IPS DF 6.9 (cell line): ENCODE data around the gene LPAR1.
"Not testable (repeated sequence)": the region's sequence is repeated elsewhere in the genome, so short reads cannot be mapped to it uniquely, and the experiment has no call there.

ENCODE experiments used
- DNase-seq: peaks from one replicate; pipeline ENCODE4 v3.0.0-alpha.2; 2013; ENCODE audit warnings: low read depth, low spot score
- H3K27ac ChIP-seq: one replicate; pipeline ENCODE4 v1.5.1; 2013; ENCODE audit warnings: low read length, control low read depth
- H3K27me3 ChIP-seq: 2 replicates; pipeline ENCODE4 v1.6.1; 2013; ENCODE audit warnings: mild to moderate bottlenecking, low read length; ENCODE audit not compliant: control insufficient read depth, insufficient read depth
- H3K36me3 ChIP-seq: 2 replicates; pipeline ENCODE4 v1.6.1; 2013; ENCODE audit warnings: low read length; ENCODE audit not compliant: control insufficient read depth, insufficient read depth
- H3K4me1 ChIP-seq: 2 replicates; pipeline ENCODE4 v1.6.1; 2013; ENCODE audit warnings: low read length; ENCODE audit not compliant: control insufficient read depth, insufficient read depth
- H3K4me3 ChIP-seq: 2 replicates; pipeline ENCODE4 v1.5.1; 2013; ENCODE audit warnings: mild to moderate bottlenecking, low read length
- H3K9me3 ChIP-seq: 2 replicates; pipeline ENCODE4 v1.6.1; 2013; ENCODE audit warnings: low read length, inconsistent platforms; ENCODE audit not compliant: control insufficient read depth, insufficient read depth
- WGBS: extraction: QIAGEN DNeasy Blood & Tissue Kit; methylation state at CpG from one replicate; pipeline ENCODE4 v1.1.7; 2013; ENCODE audit warnings: mixed read lengths, missing lambda C conversion rate; ENCODE audit not compliant: insufficient read length, insufficient coverage; 5-methylcytosine and 5-hydroxymethylcytosine counted together

Gene LPAR1

DNA sequence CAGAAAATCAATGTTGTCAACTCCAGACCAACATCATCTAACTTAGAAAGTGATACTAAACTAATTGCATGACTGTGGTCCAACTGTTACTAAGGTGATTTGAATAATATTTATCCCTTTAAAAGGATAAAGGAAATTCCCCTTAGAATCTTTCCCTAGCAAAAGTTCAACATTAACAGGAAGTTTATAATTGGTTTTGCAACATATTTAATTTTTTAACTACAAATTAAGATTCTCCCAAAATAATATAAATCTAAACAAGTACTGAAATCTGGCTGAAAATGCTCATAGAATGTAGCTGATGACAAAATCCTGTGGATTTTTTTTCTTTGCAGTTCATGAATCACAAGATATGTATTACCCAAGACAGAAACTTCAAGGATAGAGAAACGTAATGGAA is 151.4 kb downstream of the LPAR1 start:
- Histone ChIP-seq H3K27me3 (no peaks in the 10 kb centered on the region), H3K9me3 (no peaks in the 10 kb centered on the region), H3K36me3 (no peaks in the 10 kb centered on the region)

DNA sequence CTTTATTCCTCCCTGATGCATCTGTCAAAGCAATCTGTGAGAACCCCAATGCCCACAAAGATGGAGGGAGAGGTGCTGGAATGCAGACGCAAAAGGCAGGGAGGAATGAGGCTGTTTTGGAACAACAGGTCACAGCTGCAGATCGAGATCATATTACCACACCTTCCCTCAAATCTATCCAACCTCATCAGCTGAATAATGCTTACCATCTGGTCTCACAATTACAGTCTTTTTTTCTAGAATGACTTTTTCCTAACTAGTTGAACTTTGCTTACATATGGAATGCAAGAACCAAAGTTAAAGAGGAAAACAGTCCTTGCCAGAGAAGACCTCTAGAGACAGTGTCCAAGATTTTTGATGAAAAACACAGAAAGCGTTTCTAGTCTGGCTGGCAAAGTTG is 158.1 kb downstream of the LPAR1 start:
- H3K27ac ChIP-seq, result no peak overlapping the region
- H3K4me1 ChIP-seq, result no peaks in the 10 kb centered on the region; the same call in 1 of the 2 replicates
- no peaks in the 10 kb centered on the region for H3K36me3 ChIP-seq
- no peak overlapping the region for H3K4me3 ChIP-seq
- no peak for DNase-seq
- H3K9me3 ChIP-seq, result no peaks in the 10 kb centered on the region
- no peaks in the 10 kb centered on the region for H3K27me3 ChIP-seq
- no CpG with 5 or more reads among the region's 3 CpGs for WGBS

More for the DNA sequence above, 151.4 kb downstream of the LPAR1 start:
- DNase-seq, result no peak
- Histone ChIP-seq H3K4me3 (no peak overlapping the region), H3K4me1 (no peaks in the 10 kb centered on the region; the same call in 1 of the 2 replicates), H3K27ac (no peak overlapping the region)
- WGBS, result no CpG with 5 or more reads among the region's 1 CpG

DNA sequence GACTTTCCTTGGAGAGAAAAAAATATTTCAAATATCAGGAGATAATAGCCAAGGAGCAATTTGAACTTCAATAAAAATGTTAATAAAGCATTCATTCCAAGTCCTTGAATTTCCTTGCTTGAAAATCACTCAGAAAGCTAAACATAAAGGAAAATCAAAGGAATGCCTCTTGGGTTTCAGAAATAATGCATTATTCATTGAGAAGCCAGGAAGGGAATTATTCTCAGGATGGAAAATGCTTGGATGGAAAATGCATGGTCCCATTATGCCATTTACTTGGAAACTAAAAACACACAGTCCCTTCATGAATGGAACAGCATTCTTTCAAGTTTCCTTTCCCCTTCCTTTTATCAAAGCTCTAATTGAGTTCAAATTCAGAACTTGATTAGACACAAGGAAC is 160.9 kb downstream of the LPAR1 start:
- DNase-seq, result no peak
- Histone ChIP-seq H3K4me1 (no peaks in the 10 kb centered on the region), H3K9me3 (no peaks in the 10 kb centered on the region), H3K36me3 (no peaks in the 10 kb centered on the region), H3K27ac (no peak overlapping the region), H3K4me3 (no peak overlapping the region), H3K27me3 (no peaks in the 10 kb centered on the region)

DNA sequence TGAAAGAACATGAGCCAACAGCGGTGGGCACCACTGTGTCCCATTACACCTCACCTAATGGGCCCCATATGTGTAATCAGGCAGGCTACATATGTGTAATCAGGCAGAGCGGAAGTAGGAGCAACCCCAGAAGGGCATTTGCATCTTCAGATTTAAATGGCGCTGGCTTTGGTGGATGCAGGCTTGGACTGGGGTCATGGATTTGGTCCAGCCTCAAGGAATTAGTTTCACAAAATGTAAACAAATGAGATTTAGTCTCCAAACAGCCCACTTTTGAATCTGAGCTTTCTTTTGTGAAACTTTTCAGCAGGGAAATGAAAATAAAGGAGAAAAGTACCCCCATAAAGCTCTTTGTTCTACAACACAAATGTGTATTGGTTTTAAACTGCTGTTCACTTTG is 161.3 kb downstream of the LPAR1 start:
- Histone ChIP-seq H3K27me3 (no peaks in the 10 kb centered on the region), H3K36me3 (no peaks in the 10 kb centered on the region), H3K4me1 (no peaks in the 10 kb centered on the region), H3K4me3 (no peak overlapping the region), H3K27ac (no peak overlapping the region), H3K9me3 (no peaks in the 10 kb centered on the region)
- no peak for DNase-seq
- WGBS, result no CpG with 5 or more reads among the region's 3 CpGs

DNA sequence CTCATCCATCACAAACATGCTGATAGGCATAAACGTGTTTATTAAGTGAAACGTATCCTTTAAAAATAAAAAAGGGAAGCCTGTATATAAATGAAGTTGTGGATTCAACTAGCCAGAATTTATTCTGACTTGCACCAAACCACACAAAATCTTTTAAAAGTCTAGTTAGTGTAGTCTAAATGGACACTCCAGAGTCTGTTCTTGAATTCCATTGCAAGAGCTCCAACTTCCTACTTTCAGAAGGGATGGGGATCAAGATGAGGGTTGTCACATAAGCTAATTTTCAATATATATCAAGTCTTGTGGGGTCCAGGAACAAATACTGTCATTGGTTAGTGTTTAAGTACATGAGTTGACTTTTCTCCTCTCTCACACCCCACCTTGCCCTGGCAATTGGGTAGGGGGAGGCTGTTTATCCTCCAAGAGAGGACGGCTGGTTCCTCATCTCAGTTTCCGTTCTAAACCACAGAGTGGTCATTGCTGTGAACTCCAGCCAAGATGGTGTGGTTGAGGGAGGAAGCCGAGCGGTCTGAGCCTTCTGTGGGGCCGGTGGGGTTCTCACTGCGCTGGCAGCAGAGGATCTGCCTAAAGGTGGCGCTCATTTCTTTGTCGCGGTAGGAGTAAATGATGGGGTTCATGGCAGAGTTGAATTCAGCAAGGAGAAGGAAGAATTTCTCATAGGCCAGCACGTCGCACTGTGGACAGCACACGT is 163.2 kb downstream of the LPAR1 start:
- no peak overlapping the region for H3K27ac ChIP-seq
- H3K27me3 ChIP-seq, result no peaks in the 10 kb centered on the region
- DNase-seq, result peak; percentile 39
- no peaks in the 10 kb centered on the region for H3K9me3 ChIP-seq
- H3K4me1 ChIP-seq, result no peaks in the 10 kb centered on the region
- no peak overlapping the region for H3K4me3 ChIP-seq
- no CpG with 5 or more reads among the region's 14 CpGs for WGBS
- no peaks in the 10 kb centered on the region for H3K36me3 ChIP-seq

DNA sequence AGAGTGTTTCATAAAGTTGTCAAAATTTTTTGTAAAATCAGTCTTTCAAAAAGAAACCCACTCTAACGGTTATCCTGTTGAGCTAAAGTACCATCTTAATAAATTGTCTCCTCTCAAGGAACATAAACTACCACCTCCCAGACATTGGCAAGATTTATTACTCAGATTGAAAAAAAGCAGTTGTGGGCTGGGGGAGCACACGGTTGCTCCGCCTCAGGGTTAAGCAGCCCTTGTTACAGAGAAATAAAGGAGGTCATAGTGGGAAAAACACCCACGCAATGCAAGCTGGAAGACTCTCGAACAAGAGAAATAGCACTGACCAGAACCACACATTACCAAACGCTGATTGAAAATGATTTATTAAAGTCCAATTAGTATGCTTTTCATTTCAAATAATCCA is 165.3 kb downstream of the LPAR1 start:
- no peaks in the 10 kb centered on the region for H3K36me3 ChIP-seq
- no peak for DNase-seq
- no peaks in the 10 kb centered on the region for H3K4me1 ChIP-seq
- no peak overlapping the region for H3K27ac ChIP-seq
- no peaks in the 10 kb centered on the region for H3K9me3 ChIP-seq
- H3K4me3 ChIP-seq, result no peak overlapping the region
- WGBS, result no CpG with 5 or more reads among the region's 6 CpGs
- no peaks in the 10 kb centered on the region for H3K27me3 ChIP-seq

DNA sequence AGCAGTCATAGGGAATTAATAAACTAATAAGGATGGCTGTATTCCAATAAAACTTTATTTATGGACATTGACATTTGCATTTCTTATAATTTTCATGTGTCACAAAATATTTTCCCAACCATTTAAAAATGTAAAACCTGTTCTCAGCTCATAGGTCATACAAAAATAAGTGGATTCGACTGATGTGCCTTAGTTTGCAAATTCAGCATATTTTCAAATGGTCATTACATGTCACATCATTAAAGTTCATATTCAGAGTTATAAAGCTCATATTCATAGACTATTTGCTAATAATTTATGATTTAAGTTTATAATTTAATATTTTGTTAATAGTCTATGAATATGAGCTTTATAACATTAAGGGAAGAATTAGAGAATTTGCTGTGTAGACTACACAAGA is 166.5 kb downstream of the LPAR1 start:
- H3K4me3 ChIP-seq, result no peak overlapping the region
- H3K9me3 ChIP-seq, result no peaks in the 10 kb centered on the region
- no peak overlapping the region for H3K27ac ChIP-seq
- DNase-seq, result no peak
- WGBS, result no CpG with 5 or more reads among the region's 1 CpG
- no peaks in the 10 kb centered on the region for H3K36me3 ChIP-seq
- H3K27me3 ChIP-seq, result no peaks in the 10 kb centered on the region
- H3K4me1 ChIP-seq, result no peaks in the 10 kb centered on the region

DNA sequence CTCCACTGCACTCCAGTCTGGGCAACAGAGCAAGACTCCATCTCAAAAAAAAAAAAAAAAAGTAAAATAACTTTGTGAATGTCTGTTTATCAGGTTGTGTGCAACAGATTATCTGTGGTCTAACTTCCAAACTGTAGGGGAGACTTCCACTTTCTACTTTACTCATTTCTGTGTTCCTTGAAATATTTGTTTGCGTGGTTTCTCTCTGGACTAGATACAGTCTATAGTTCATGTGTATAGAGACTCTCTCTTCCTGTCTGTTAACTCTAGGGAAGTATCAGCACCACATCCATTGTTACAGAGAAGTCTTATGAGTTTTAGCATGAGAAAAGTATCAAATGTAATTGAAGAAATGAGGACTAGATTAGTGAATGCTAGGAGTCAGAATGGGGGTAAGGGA is 168.3 kb downstream of the LPAR1 start:
- WGBS, result no CpG with 5 or more reads among the region's 1 CpG
- H3K4me3 ChIP-seq, result no peak overlapping the region
- DNase-seq, result no peak
- H3K27me3 ChIP-seq, result no peaks in the 10 kb centered on the region
- H3K36me3 ChIP-seq, result no peaks in the 10 kb centered on the region
- no peaks in the 10 kb centered on the region for H3K4me1 ChIP-seq
- no peak overlapping the region for H3K27ac ChIP-seq
- no peaks in the 10 kb centered on the region for H3K9me3 ChIP-seq

DNA sequence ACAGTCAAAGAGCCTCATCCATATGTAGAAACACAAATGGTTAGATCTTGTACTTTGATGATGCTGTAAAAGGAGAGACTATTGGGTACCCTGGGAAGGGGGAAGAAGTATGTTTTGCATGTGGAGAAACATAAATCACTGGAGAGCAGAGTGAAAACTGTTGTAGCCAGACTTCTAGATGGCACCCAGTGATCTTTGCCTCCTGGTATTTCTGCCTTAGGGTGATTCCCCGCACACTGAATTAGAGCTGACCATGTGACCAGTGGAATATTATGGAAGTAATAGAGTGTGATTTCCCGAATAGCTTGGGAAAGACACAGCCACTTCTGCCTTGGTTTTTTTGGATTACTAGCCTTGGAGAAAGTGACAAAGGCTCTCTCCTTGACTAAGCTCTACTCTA is 174.3 kb downstream of the LPAR1 start:
- Histone ChIP-seq H3K9me3 (no peaks in the 10 kb centered on the region; the same call in 1 of the 2 replicates), H3K4me1 (no peaks in the 10 kb centered on the region), H3K27ac (no peak overlapping the region), H3K36me3 (no peaks in the 10 kb centered on the region), H3K4me3 (no peak overlapping the region), H3K27me3 (no peaks in the 10 kb centered on the region)
- no peak for DNase-seq
- no CpG with 5 or more reads among the region's 2 CpGs for WGBS

DNA sequence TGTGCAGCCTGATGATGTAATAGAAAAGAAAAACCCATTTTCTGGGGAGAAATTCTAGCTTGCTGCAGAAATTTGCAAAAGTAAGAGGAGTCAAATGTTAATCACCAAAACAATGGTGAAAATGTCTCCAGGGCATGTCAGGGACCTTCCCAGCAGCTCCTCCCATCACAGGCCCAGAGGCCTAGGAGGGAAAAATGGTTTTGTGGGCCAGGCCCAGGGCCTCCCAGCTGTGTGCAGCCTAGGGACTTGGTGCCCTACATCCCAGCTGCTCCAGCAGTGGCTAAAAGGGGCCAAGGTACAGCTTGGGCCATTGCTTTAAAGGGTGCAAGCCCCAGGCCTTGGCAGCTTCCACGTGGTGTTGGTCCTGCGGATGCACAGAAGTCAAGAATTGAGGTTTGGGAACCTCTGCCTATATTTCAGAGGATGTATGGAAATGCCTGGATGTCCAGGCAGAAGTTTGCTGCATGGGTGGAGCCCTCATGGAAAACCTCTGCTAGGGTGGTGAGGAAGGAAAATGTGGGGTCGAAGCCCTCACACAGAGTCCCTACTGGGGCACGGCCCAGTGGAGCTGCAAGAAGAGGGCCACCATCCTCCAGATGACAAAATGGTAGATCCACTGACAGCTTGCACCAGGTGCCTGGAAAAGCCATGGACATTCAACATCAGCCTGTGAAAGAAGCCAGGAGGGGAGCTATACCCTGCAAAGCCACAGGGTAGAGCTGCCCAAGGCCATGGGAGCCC is 176.7 kb downstream of the LPAR1 start:
- H3K27me3 ChIP-seq, DNase-seq, H3K27ac ChIP-seq, H3K4me1 ChIP-seq, H3K36me3 ChIP-seq, H3K9me3 ChIP-seq, H3K4me3 ChIP-seq: not testable (repeated sequence)
- no CpG with 5 or more reads among the region's 4 CpGs for WGBS

DNA sequence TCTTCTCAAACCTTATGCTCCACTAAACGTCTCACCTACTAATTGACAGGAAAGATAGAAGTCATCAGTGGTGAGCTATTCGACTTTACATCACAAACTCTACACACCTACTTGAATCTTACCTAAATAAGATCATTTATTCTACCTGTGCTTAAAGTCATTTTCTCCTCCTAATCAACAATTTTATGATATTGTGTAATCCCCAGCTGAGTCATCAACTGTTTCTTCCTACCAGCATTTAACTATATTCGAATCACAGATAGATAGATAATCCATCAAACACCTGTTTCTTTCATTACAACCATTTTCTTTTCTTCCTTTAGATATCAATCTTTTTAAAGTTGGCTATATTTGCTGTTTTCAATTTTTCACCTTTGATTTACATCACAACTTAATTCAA is 181.5 kb downstream of the LPAR1 start:
- Histone ChIP-seq H3K27ac (no peak overlapping the region), H3K27me3 (no peaks in the 10 kb centered on the region), H3K36me3 (no peaks in the 10 kb centered on the region), H3K4me1 (no peaks in the 10 kb centered on the region), H3K4me3 (no peak overlapping the region), H3K9me3 (no peaks in the 10 kb centered on the region; the same call in 1 of the 2 replicates)
- no peak for DNase-seq
- WGBS, result 100% methylated on average over 1 of the region's 3 CpGs
